H1 (cell line): ENCODE results near the gene EPHB6. TPM values are rescaled to one million over a fixed set of nuclear protein-coding genes. Genes with fewer than 3 reads are reported as not detected.

Experiments
- CBX5 ChIP-seq: fragments of 300-800, 300-1000 bp; sonication (generic); IDR thresholded peaks from 2 replicates; pipeline ENCODE4 v1.7.1; 2016; ENCODE audit warnings: antibody characterized with exemption, low read length, low read depth
- CHD7 ChIP-seq: fragments of 300-600 bp; sonication (generic); IDR thresholded peaks from 2 replicates; pipeline ENCODE4 v1.7.1; 2012; ENCODE audit warnings: low read length, moderate library complexity, mild to moderate bottlenecking, inconsistent platforms; ENCODE audit not compliant: insufficient replicate concordance
- CTBP2 ChIP-seq: IDR thresholded peaks from 2 replicates; pipeline ENCODE4 v1.7.0; 2011; ENCODE audit warnings: borderline replicate concordance, mild to moderate bottlenecking, moderate library complexity, mixed read lengths, low read length; ENCODE audit not compliant: insufficient read depth, insufficient read length
- EP300 ChIP-seq, 2 experiments: IDR thresholded peaks; 1 replicate in 1 of 2; 2 replicates in 1 of 2; pipeline ENCODE4 v1.6.1; 2011 to 2012; ENCODE audit warnings: low read depth in 2 of 2, low read length in 2 of 2, mild to moderate bottlenecking in 2 of 2, borderline replicate concordance in 1 of 2, inconsistent platforms in 1 of 2, moderate library complexity in 1 of 2
- GABPA ChIP-seq: IDR thresholded peaks from 2 replicates; pipeline ENCODE4 v1.6.1; 2011; ENCODE audit warnings: mild to moderate bottlenecking, low read length, moderate library complexity, borderline replicate concordance; ENCODE audit not compliant: insufficient read depth
- GTF2F1 ChIP-seq: IDR thresholded peaks from 2 replicates; pipeline ENCODE4 v1.6.1; 2012; ENCODE audit warnings: low read depth, low read length, improper control_type of control experiment, borderline replicate concordance
- NANOG ChIP-seq: IDR thresholded peaks from 2 replicates; pipeline ENCODE4 v1.6.1; 2011; ENCODE audit warnings: low read length, low read depth, mild to moderate bottlenecking, inconsistent platforms; ENCODE audit not compliant: insufficient read depth, poor library complexity, severe bottlenecking
- RNF2 ChIP-seq: fragments of 200-900, 300-1000 bp; sonication (generic); IDR thresholded peaks from 2 replicates; pipeline ENCODE4 v1.7.1; 2016; ENCODE audit warnings: borderline replicate concordance, low read depth, mild to moderate bottlenecking, antibody characterized with exemption, low read length; ENCODE audit not compliant: poor library complexity, severe bottlenecking; ENCODE audit errors: missing control alignments
- SIN3A ChIP-seq, 2 experiments: IDR thresholded peaks in 1 of 2; conservative IDR thresholded peaks in 1 of 2; 2 replicates each; pipeline ENCODE4 v1.6.1; 2011 to 2012; ENCODE audit warnings: low read length in 2 of 2, improper control_type of control experiment in 1 of 2, low read depth in 1 of 2, mild to moderate bottlenecking in 1 of 2
- SUZ12 ChIP-seq: fragments of 200-600 bp; sonication (generic); IDR thresholded peaks from 2 replicates; pipeline ENCODE4 v1.6.1; 2012; ENCODE audit warnings: mild to moderate bottlenecking, inconsistent platforms, low read length, moderate library complexity, mixed read lengths
- polyA plus RNA-seq, 7 experiments: library from polyadenylated mRNA; depleted of rRNA in 3 of 7; stranded (reverse) in 5 of 7; unstranded in 2 of 7; fragments of >200 nt in 5 of 7; fragments of 200-250 nt in 2 of 7; gene quantifications; 1 replicate in 5 of 7; 2 replicates in 1 of 7; 4 replicates in 1 of 7; pipeline versions ENCODE4 v1.2.1 to v1.2.3, GENCODE V29; 2011 to 2013; ENCODE audit warnings: missing spikeins in 2 of 7, mixed read lengths in 2 of 7
- total RNA-seq: library from RNA; stranded (reverse); fragmentation: NEBNext Ultra II Directional; extraction: Animal tissue kit (Norgen Biotek cat#: 25700); gene quantifications from 2 replicates; pipeline ENCODE4 v1.2.1, GENCODE V29; 2021

Gene EPHB6
- total and polyA plus RNA-seq, 2 of the 8 experiments (the other 6 are each of a cell fraction or from before 2014, with no cell fraction given): 19.7 TPM

- TF ChIP-seq CHD7 (no peak), CTBP2 (no peak), NANOG (no peak), RNF2 (no peak), GTF2F1 (no peak), SIN3A (conservative IDR thresholded peaks at IDR 0.05 in 1 of 2, IDR thresholded peaks at IDR 0.05 in 1 of 2; ENCODE audit: low read depth in 1 of 2, low read length in 2 of 2) (no peak), EP300 (IDR thresholded peaks at IDR 0.05; ENCODE audit: borderline replicate concordance in 1 of 2, low read depth in 2 of 2, low read length in 2 of 2) (no peak), SUZ12 (no peak), GABPA (no peak), CBX5 (no peak)
Observed at GRCh38 chr7:142814451-142814850, 40.4 kb upstream of the EPHB6 start (continued).
